PC-3 (cell line): ENCODE measurements around the gene HAO1. TPM values are rescaled to one million over a fixed set of nuclear protein-coding genes. Genes with fewer than 3 reads are reported as not detected.

Experiments used
- ATAC-seq: fragments of 200-7000 bp; cut with Tn5 transposase; 2 replicates; pipeline ENCODE4 v1.9.1; 2020; ENCODE audit warnings: mild to moderate bottlenecking, moderate library complexity
- BruUV-seq: library from RNA; stranded (reverse); fragments of 400-500 nt; replicated peaks from 2 replicates; lab custom pipeline; 2021; lab: Mats Ljungman, UMichigan
- CTCF ChIA-PET: fragments of 300-600 bp; sonication (Branson Sonifier 250); formaldehyde crosslinking; loops from one replicate; lab custom pipeline; 2022; ENCODE audit warnings: antibody characterized with exemption; lab: Charles Lee
- POLR2A ChIA-PET: fragments of 300-600 bp; sonication (Branson Sonifier 250); formaldehyde crosslinking; loops from one replicate; lab custom pipeline; 2022; ENCODE audit warnings: antibody characterized with exemption; ENCODE audit not compliant: unreplicated experiment; lab: Charles Lee
- DNase-seq: peaks from one replicate; pipeline ENCODE4 v3.0.0-alpha.2; 2015
- H2AFZ ChIP-seq: fragments of 300-600 bp; sonication (generic); 2 replicates; pipeline ENCODE4 v1.6.0; 2016; ENCODE audit warnings: antibody characterized with exemption, low read length
- H3F3A ChIP-seq: fragments of 300-600 bp; sonication (generic); one replicate; pipeline ENCODE4 v1.6.0; 2017; ENCODE audit warnings: antibody characterized with exemption, low read length, control low read depth, mild to moderate bottlenecking; ENCODE audit not compliant: unreplicated experiment
- H3K27ac ChIP-seq: fragments of 300-600 bp; sonication (generic); 2 replicates; pipeline ENCODE4 v1.5.1; 2016; ENCODE audit warnings: mild to moderate bottlenecking, low read length
- H3K27me3 ChIP-seq: fragments of 300-600 bp; sonication (generic); 2 replicates; pipeline ENCODE4 v1.6.1; 2016; ENCODE audit warnings: low read length, mixed read lengths
- H3K36me3 ChIP-seq: fragments of 300-600 bp; sonication (generic); 2 replicates; pipeline ENCODE4 v1.6.1; 2016; ENCODE audit warnings: low read depth, mixed run types, low read length, mixed read lengths
- H3K4me1 ChIP-seq: fragments of 300-600 bp; sonication (generic); 2 replicates; pipeline ENCODE4 v1.5.1; 2016; ENCODE audit warnings: low read length; ENCODE audit not compliant: insufficient read depth
- H3K4me2 ChIP-seq: fragments of 300-600 bp; sonication (generic); 2 replicates; pipeline ENCODE4 v1.6.0; 2016; ENCODE audit warnings: low read length
- H3K4me3 ChIP-seq: fragments of 300-600 bp; sonication (generic); 2 replicates; pipeline ENCODE4 v1.5.1; 2016; ENCODE audit warnings: mild to moderate bottlenecking, low read length, mixed read lengths
- H3K79me2 ChIP-seq: fragments of 300-600 bp; sonication (generic); 2 replicates; pipeline ENCODE4 v1.6.1; 2017; ENCODE audit warnings: low read length, mixed read lengths
- H3K9ac ChIP-seq: fragments of 300-600 bp; sonication (generic); 2 replicates; pipeline ENCODE4 v1.6.0; 2016; ENCODE audit warnings: mild to moderate bottlenecking, low read length
- H3K9me2 ChIP-seq: fragments of 300-600 bp; sonication (generic); replicated peaks from 2 replicates; pipeline ENCODE4 v1.6.1; 2016; ENCODE audit warnings: mixed run types, low read length, mixed read lengths
- H3K9me3 ChIP-seq: fragments of 300-600 bp; sonication (generic); 2 replicates; pipeline ENCODE4 v1.6.1; 2016; ENCODE audit warnings: low read length, mixed read lengths
- H4K20me1 ChIP-seq: fragments of 300-600 bp; sonication (generic); 2 replicates; pipeline ENCODE4 v1.6.1; 2016; ENCODE audit warnings: low read length, mixed read lengths
- CTCF ChIP-seq: fragments of 300-600 bp; sonication (generic); conservative IDR thresholded peaks from 2 replicates; pipeline ENCODE4 v1.5.1; 2017; ENCODE audit warnings: antibody characterized with exemption, low read depth, mild to moderate bottlenecking, low read length
- EZH2 ChIP-seq: fragments of 300-600 bp; sonication (generic); IDR thresholded peaks from one replicate; pipeline ENCODE4 v1.6.1; 2017; ENCODE audit warnings: antibody characterized with exemption, mild to moderate bottlenecking, low read length; ENCODE audit not compliant: unreplicated experiment
- EZH2phosphoT487 ChIP-seq: fragments of 300-600 bp; sonication (generic); IDR thresholded peaks from 2 replicates; pipeline ENCODE4 v1.6.1; 2018; ENCODE audit warnings: mild to moderate bottlenecking, antibody characterized with exemption, low read length, borderline replicate concordance
- intact Hi-C: fragments of 100-400 bp; cut with micrococcal nuclease; formaldehyde crosslinking; loops from 2 replicates; pipeline ENCODE4 v1.9.0; 2023
- total RNA-seq: library from RNA; depleted of rRNA; stranded (reverse); fragments of >200 nt; gene quantifications from 2 replicates; pipeline ENCODE4 v1.2.3, GENCODE V29; 2014

Gene HAO1
- total RNA-seq, 1 experiment from 2014 or later, result 0.33 TPM

DNA sequence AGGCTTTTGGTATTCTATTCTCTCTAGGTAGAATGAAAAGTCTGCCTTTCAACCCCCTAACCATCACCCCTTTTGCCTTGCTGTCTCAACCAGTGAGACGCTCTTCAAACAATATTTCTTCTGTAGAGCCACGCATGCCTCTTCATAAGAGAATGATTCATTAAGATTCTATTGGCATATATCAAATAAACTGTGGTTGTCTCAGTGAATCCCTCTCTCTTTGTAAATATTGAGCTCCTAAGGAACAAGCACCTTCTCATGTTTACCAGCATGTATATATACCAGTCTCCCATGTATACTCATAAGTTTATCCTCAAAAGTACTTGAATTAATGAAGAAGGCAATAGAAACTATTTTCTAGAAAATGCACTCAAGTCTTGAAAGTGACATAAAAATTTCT lies 90.6 kb downstream of the HAO1 start:
- intact Hi-C loops, result loop anchor here (5.0 kb wide), 1 partner anchor 137 kb away; no protein-coding TSS in a partner anchor
- CTCF ChIA-PET, result no interaction called here

GRCh38 chr20:7848351-7848750 lies 91.9 kb downstream of the HAO1 start:
- Histone ChIP-seq H3K36me3 (no peaks in the 10 kb centered on the region), H3K4me2 (no peak overlapping the region), H3K9ac (no peak overlapping the region), H3K9me3 (no peaks in the 10 kb centered on the region), H2AFZ (no peak overlapping the region), H3K9me2 (no peaks in the 10 kb centered on the region), H3K27ac (no peak overlapping the region), H3K27me3 (no peaks in the 10 kb centered on the region), H3K4me3 (no peak overlapping the region), H3K4me1 (peaks cover 45% of the 10 kb centered on the region), H3K79me2 (no peaks in the 10 kb centered on the region), H3F3A (peaks cover 7% of the 10 kb centered on the region), H4K20me1 (no peaks in the 10 kb centered on the region)
- no peak for ATAC-seq
- no TSS peak for BruUV-seq
- DNase-seq, result no peak
- ChIA-PET CTCF (no interaction called here), POLR2A (no interaction called here)
- intact Hi-C loops, result no loop called here
- TF ChIP-seq CTCF, result no peak
- TF ChIP-seq EZH2phosphoT487, result no peak
- no peak for TF ChIP-seq EZH2

More for the DNA sequence above, 90.6 kb downstream of the HAO1 start:
- H3K4me1 ChIP-seq, result peaks cover 56% of the 10 kb centered on the region
- no peaks in the 10 kb centered on the region for H3K27me3 ChIP-seq
- H3K9me2 ChIP-seq, result no peaks in the 10 kb centered on the region
- peak overlapping the region; percentile 66 for H3K9ac ChIP-seq
- H2AFZ ChIP-seq, result no peak overlapping the region
- peak overlapping the region; percentile 50 for H3K4me2 ChIP-seq
- no peaks in the 10 kb centered on the region for H3K9me3 ChIP-seq
- H3K79me2 ChIP-seq, result no peaks in the 10 kb centered on the region
- no TSS peak for BruUV-seq
- ATAC-seq (peak; percentile 63), DNase-seq (peak; percentile 82)
- POLR2A ChIA-PET, result interaction anchor here (0.7 kb wide), 1 partner anchor 9 kb away, joined by 6 read pairs; no protein-coding TSS in a partner anchor
- H3K36me3 ChIP-seq, result no peaks in the 10 kb centered on the region
- peaks cover 7% of the 10 kb centered on the region for H3F3A ChIP-seq
- TF ChIP-seq EZH2phosphoT487 (no peak), CTCF (no peak), EZH2 (no peak)
- H3K4me3 ChIP-seq, result no peak overlapping the region
- H4K20me1 ChIP-seq, result no peaks in the 10 kb centered on the region
- H3K27ac ChIP-seq, result peak overlapping the region; percentile 96

- Histone ChIP-seq H3K27me3 (no peaks in the 10 kb centered on the region), H3K9me3 (no peaks in the 10 kb centered on the region), H3K36me3 (no peaks in the 10 kb centered on the region), H3F3A (peaks cover 9% of the 10 kb centered on the region), H3K4me3 (no peak overlapping the region), H3K79me2 (no peaks in the 10 kb centered on the region), H4K20me1 (no peaks in the 10 kb centered on the region), H3K9ac (no peak overlapping the region), H3K9me2 (no peaks in the 10 kb centered on the region), H3K4me2 (no peak overlapping the region), H3K27ac (no peak overlapping the region), H2AFZ (no peak overlapping the region), H3K4me1 (peaks cover 45% of the 10 kb centered on the region)
- TF ChIP-seq CTCF (no peak), EZH2phosphoT487 (no peak), EZH2 (no peak)
- ChIA-PET POLR2A (no interaction called here), CTCF (no interaction called here)
- BruUV-seq, result no TSS peak
- intact Hi-C loops, result no loop called here
- ATAC-seq (no peak), DNase-seq (no peak)
These were observed 96.6 kb downstream of the HAO1 start for GRCh38 chr20:7843613-7844012.
